ENCODE results near the gene PRKAG1. TPM values are rescaled to one million over a fixed set of nuclear protein-coding genes. Genes with fewer than 3 reads are reported as not detected.

The PRKAG1 gene
- total and polyA plus RNA-seq, 2 experiments from 2014 or later, result 41.0 to 54.5 TPM

DNA sequence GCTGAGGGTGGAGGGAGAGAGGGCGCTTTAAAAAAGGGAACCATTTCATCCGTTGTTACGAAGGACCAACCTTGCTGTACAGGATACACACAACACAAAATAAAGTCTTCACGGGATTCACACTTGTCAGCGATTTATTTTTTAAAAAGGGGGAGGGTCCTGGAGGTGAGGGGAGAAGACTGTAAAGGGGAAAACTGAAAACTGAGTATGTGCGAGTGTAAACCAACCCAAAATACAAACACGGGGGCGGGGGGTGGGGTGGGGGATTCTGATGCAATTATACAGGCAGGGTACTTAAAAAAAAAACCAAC, 499 bp upstream of the PRKAG1 start:
- H3K4me1 ChIP-seq (ENCODE audit: low read depth), result peaks cover 12% of the 10 kb centered on the region
- H3K27me3 ChIP-seq, result no peaks in the 10 kb centered on the region
- TF ChIP-seq, protein P1, sequence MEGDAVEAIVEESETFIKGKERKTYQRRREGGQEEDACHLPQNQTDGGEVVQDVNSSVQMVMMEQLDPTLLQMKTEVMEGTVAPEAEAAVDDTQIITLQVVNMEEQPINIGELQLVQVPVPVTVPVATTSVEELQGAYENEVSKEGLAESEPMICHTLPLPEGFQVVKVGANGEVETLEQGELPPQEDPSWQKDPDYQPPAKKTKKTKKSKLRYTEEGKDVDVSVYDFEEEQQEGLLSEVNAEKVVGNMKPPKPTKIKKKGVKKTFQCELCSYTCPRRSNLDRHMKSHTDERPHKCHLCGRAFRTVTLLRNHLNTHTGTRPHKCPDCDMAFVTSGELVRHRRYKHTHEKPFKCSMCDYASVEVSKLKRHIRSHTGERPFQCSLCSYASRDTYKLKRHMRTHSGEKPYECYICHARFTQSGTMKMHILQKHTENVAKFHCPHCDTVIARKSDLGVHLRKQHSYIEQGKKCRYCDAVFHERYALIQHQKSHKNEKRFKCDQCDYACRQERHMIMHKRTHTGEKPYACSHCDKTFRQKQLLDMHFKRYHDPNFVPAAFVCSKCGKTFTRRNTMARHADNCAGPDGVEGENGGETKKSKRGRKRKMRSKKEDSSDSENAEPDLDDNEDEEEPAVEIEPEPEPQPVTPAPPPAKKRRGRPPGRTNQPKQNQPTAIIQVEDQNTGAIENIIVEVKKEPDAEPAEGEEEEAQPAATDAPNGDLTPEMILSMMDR (IDR thresholded peaks at IDR 0.05; ENCODE audit: low read depth, low read length), result no peak
- no peaks in the 10 kb centered on the region for H3K9me3 ChIP-seq (ENCODE audit: low read depth)
- peak overlapping the region; percentile 58 for H3K4me3 ChIP-seq
- H3K27ac ChIP-seq, result peak overlapping the region; percentile 95
- H3K36me3 ChIP-seq, result peaks cover 27% of the 10 kb centered on the region
- no peak for DNase-seq (ENCODE audit: low read depth in 1 of 2, low spot score in 1 of 2)

DNA sequence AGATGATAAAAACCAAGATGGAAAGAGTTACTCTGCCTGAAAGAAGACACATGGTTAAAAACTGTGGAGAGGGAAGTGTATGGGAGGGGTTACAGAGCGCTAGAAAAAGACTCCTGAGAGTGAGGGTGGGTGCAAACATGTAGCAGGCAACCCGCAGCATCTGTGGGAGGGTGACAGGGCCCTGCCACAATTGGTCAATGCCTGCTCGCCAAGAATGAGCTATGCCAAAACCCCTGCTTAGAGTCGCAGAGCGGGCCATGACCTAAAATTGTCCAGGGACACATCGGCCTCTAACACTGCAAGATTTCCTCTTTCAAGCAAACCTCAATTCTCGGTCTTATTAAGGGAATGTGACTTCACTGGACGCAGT, 700 bp downstream of the PRKAG1 start:
- H3K9me3 ChIP-seq (ENCODE audit: low read depth), result no peaks in the 10 kb centered on the region
- peaks cover 12% of the 10 kb centered on the region for H3K4me1 ChIP-seq (ENCODE audit: low read depth)
- peaks cover 18% of the 10 kb centered on the region for H3K36me3 ChIP-seq
- DNase-seq (ENCODE audit: low read depth in 1 of 2, low spot score in 1 of 2), result peak; percentile 47 to 70
- TF ChIP-seq, protein P1 (IDR thresholded peaks at IDR 0.05; ENCODE audit: low read depth, low read length), result no peak
- peak overlapping the region; percentile 58 for H3K4me3 ChIP-seq
- H3K27me3 ChIP-seq, result no peaks in the 10 kb centered on the region
- H3K27ac ChIP-seq, result peak overlapping the region; percentile 95

DNA sequence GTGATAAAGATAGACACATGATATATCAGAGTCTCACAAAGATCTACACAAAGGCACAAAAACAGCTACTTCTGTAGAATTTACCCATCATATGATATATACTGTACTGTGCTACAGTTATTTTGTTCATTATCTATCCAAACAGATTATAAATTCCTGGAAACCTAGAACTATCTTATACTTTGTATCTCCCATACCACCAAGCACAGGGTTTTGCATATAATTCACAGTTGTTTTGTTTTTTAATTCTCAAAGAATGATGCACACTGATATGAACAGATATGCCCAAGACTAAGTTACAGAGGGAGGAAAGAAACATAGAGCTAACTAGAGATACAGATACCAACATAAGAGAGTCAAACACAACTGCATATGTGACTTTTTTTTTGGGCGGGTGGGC, 3.4 kb downstream of the PRKAG1 start:
- DNase-seq (ENCODE audit: low read depth in 1 of 2, low spot score in 1 of 2), result no peak
- no peak overlapping the region for H3K27ac ChIP-seq
- H3K4me3 ChIP-seq, result no peak overlapping the region
- peaks cover 2% of the 10 kb centered on the region for H3K36me3 ChIP-seq
- TF ChIP-seq, protein P1 (IDR thresholded peaks at IDR 0.05; ENCODE audit: low read depth, low read length), result no peak
- no peaks in the 10 kb centered on the region for H3K27me3 ChIP-seq
- H3K9me3 ChIP-seq (ENCODE audit: low read depth), result no peaks in the 10 kb centered on the region
- H3K4me1 ChIP-seq (ENCODE audit: low read depth), result peaks cover 12% of the 10 kb centered on the region

DNA sequence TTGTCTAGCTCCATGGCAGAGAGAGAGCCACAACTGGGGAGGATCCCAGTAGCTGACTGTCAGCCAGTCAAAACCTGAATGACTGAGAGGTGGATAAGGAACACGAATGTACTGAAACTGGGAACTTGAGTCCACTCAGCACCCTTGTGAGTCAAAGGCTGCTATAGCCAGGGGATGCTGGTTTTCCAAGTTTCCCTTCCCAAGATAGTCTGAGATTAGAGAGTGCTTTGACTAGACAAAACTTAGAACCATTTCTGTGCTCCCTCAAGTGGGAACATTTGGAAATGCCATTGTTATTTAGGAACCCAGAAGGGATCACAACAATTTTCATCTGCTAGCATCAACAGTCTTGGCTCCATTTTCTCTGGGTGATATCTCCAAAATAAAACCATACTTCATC, 4.0 kb downstream of the PRKAG1 start:
- Histone ChIP-seq H3K4me3 (no peak overlapping the region), H3K27ac (peak overlapping the region; percentile 19), H3K4me1 (ENCODE audit: low read depth) (peaks cover 12% of the 10 kb centered on the region), H3K27me3 (no peaks in the 10 kb centered on the region), H3K36me3 (peaks cover 4% of the 10 kb centered on the region), H3K9me3 (ENCODE audit: low read depth) (no peaks in the 10 kb centered on the region)
- TF ChIP-seq, protein P1 (IDR thresholded peaks at IDR 0.05; ENCODE audit: low read depth, low read length), result peak; percentile 47
- DNase-seq (ENCODE audit: low read depth in 1 of 2, low spot score in 1 of 2), result peak; percentile 12 to 54

DNA sequence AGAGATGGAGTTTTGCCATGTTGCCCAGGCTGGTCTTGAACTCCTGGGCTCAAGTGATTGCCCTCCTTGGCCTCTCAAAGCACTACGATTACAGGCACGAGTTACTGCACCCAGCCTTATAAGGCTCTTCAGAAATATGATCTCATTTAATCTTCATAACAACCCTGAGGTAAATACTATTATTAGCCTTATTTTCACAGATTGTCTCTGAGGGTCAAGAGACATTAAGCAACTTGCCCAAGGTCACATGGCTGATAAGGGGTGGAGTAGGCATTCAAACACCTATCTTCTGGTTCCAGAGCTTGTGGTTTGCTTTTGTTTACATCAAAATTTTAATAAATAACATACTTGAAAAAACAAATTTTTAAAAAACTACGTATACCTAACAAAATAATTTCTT, 5.1 kb downstream of the PRKAG1 start:
- Histone ChIP-seq H3K27me3 (no peaks in the 10 kb centered on the region), H3K4me1 (ENCODE audit: low read depth) (peaks cover 7% of the 10 kb centered on the region), H3K9me3 (ENCODE audit: low read depth) (no peaks in the 10 kb centered on the region), H3K36me3 (peaks cover 4% of the 10 kb centered on the region), H3K4me3 (no peak overlapping the region), H3K27ac (no peak overlapping the region)
- DNase-seq (ENCODE audit: low read depth in 1 of 2, low spot score in 1 of 2), result no peak
- TF ChIP-seq, protein P1 (IDR thresholded peaks at IDR 0.05; ENCODE audit: low read depth, low read length), result no peak

DNA sequence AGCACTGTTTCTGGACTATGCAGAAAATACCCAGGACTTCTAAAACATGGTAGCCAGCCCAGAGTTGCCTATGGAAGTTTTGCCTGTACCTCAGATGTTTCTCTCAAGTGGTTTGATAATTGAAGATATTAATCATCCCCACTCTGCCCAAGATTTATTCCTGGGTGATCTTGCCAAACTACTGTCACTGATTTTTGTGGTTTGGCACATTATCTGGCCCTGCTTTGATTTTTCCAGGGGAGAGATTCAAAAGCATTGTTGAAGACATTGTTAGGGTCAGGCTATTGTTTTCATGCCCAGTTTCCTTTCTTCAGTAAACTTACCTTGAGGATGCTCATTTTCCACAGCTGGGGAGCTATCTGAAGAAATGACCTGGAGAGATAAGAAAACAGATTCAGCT, 5.8 kb downstream of the PRKAG1 start:
- Histone ChIP-seq H3K4me3 (no peak overlapping the region), H3K9me3 (ENCODE audit: low read depth) (no peaks in the 10 kb centered on the region), H3K36me3 (peaks cover 4% of the 10 kb centered on the region), H3K4me1 (ENCODE audit: low read depth) (peaks cover 6% of the 10 kb centered on the region), H3K27ac (no peak overlapping the region), H3K27me3 (no peaks in the 10 kb centered on the region)
- TF ChIP-seq, protein P1 (IDR thresholded peaks at IDR 0.05; ENCODE audit: low read depth, low read length), result no peak
- no peak for DNase-seq (ENCODE audit: low read depth in 1 of 2, low spot score in 1 of 2)
